Measurements from ENCODE around the gene NSG1. TPM values are rescaled to one million over a fixed set of nuclear protein-coding genes. Genes with fewer than 3 reads are reported as not detected.

NSG1 gene
- total and polyA plus RNA-seq, 2 of the 4 experiments (the other 2 are of a cell fraction): 0.72 to 1.6 TPM

DNA sequence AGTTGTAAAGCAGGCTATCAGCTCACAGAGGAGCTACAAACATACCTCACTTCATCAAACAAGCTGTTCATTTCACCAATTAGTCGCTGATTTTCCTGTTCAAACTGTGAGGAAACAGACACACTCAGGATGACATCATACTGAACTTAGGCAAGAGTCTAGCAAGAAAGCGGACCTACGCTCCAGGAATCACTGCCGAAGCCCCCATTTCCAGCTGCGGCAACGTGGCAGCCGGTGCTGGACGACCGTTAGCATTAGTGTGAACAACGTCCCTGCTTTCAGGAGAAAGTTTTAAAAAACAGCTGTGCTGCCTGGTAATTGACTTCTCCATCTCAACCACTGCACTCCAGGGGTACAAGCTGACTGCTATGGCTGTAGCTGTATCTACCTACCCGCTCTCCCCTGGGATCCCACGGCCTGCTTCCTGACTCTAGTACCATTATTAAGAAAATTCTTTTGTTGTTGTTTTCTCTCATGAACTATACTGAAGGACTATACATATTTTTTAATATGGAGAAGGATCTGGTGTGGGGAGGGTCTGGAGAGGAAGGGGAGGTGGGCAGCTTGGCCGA lies 38.3 kb downstream of the NSG1 start:
- Histone ChIP-seq H4K5ac (ENCODE audit: low read depth, low read length) (no peak overlapping the region), H3K4ac (ENCODE audit: low read depth, low read length) (no peak overlapping the region), H3K36me3 (ENCODE audit: control insufficient read depth, insufficient read depth, low read length) (peaks cover 21% of the 10 kb centered on the region), H3K4me2 (ENCODE audit: low read depth, low read length) (no peak overlapping the region), H3K23ac (ENCODE audit: low read depth, low read length) (no peak overlapping the region), H2BK120ac (ENCODE audit: low read depth, low read length) (no peak overlapping the region), H3K56ac (ENCODE audit: extremely low read depth, insufficient read depth, low read length) (no peak overlapping the region), H3K9me3 (ENCODE audit: control insufficient read depth, insufficient read depth, low read length) (no peaks in the 10 kb centered on the region), H3K27ac (ENCODE audit: insufficient read depth, low read length) (no peak overlapping the region), H2AK5ac (ENCODE audit: low read depth, low read length) (no peak overlapping the region), H4K8ac (ENCODE audit: low read depth in 2 of 2, low read length in 2 of 2) (no peak overlapping the region), H3K4me3 (ENCODE audit: insufficient read depth, low read depth, low read length) (no peak overlapping the region), H3K14ac (replicated peaks; ENCODE audit: low read depth, low read length) (no peak overlapping the region), H3K79me1 (ENCODE audit: low read depth in 1 of 2, low read length in 2 of 2) (peaks cover 4% of the 10 kb centered on the region in 2 experiments; a peak in 1 of 4 replicates), H2BK5ac (ENCODE audit: low read depth, low read length, poor library complexity, severe bottlenecking) (no peak overlapping the region), H2AK9ac (replicated peaks; ENCODE audit: low read depth, low read length, poor library complexity) (no peak overlapping the region), H3K18ac (ENCODE audit: low read depth, low read length) (no peak overlapping the region), H3K4me1 (ENCODE audit: control insufficient read depth, insufficient read depth, low read length) (peaks cover 4% of the 10 kb centered on the region; the same call in 1 of the 2 replicates), H4K20me1 (ENCODE audit: insufficient read depth, low read length) (no peaks in the 10 kb centered on the region), H2BK15ac (ENCODE audit: low read depth, low read length) (no peak overlapping the region), H3K27me3 (ENCODE audit: control insufficient read depth, insufficient read depth, low read length) (no peaks in the 10 kb centered on the region), H2BK20ac (ENCODE audit: low read depth, low read length) (no peak overlapping the region), H4K91ac (ENCODE audit: insufficient read depth, low read depth, low read length) (no peak overlapping the region), H3K9ac (ENCODE audit: low read depth, low read length) (no peak overlapping the region), H3K9me1 (ENCODE audit: insufficient read depth, low read length) (peaks cover 8% of the 10 kb centered on the region; the same call in 1 of the 2 replicates), H2AFZ (replicated peaks; ENCODE audit: low read length, poor library complexity) (no peak overlapping the region)
- no peak for ATAC-seq (ENCODE audit: low read depth)
- BruUV-seq (replicated peaks): no TSS peak
- POLR2A ChIA-PET (ENCODE audit: unreplicated experiment): no interaction called here
- CTCF ChIA-PET: no interaction called here
- WGBS, 2 experiments (ENCODE audit: extremely low coverage in 2 of 2, insufficient read length in 1 of 2): 87% methylated on average over 10 of the region's 13 CpGs; no CpG with 5 or more reads in 1 of the 2 experiments
- intact Hi-C loops (cut with micrococcal nuclease) (no loop called here), dilution Hi-C loops (cut with HindIII; ENCODE audit: low sequenced_read_pairs, unreplicated experiment) (no loop called here), in situ Hi-C loops (cut with MboI; ENCODE audit: low sequenced_read_pairs) (no loop called here)
- TF ChIP-seq MAFK (IDR thresholded peaks at IDR 0.05; ENCODE audit: low read depth, low read length): no peak
- 0 out of 2 replicates have a peak, but pooled peaks have one; percentile 13 for TF ChIP-seq CEBPB (IDR thresholded peaks at IDR 0.05; ENCODE audit: low read depth, low read length)
- DNase-seq: peak; percentile 11
